Globus pallidus (tissue), 1 donor: ENCODE measurements around the gene HOXB3.
A peak's percentile ranks its signal among the peaks of the same experiment; 100 is the strongest.

Source experiments
- DNase-seq: peaks from one replicate; pipeline ENCODE4 v3.0.0-alpha.2; 2015; ENCODE audit warnings: low spot score

Gene HOXB3

GRCh38 chr17:48586355-48587258 lies 3.4 kb downstream of the HOXB3 start:
- DNase-seq, result no peak

DNA sequence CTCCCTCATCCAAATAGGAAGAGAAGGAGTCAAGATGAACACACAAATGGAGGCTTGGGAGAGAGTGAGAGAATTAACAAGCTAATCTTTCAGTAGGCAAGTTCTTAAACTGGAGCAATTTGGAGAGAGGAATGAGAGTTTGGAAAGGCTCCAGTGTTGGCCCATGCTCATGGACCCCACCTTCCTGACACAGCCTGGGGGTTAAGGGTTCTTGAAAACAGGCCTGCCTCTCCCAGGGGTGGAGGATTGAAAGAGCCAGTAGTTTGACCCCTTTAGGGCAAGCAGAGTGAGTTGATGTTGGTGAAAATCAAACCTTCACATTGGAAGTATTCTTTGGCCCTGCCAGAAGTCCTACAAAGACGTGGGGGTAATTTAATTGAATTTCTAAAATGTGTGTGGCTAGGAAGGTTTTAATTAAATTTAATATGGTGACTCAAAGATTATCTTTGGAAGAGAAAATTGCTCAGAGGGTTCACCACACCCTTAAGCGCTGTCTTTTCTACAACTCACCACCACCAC lies 5.8 kb downstream of the HOXB3 start:
- no peak for DNase-seq

GRCh38 chr17:48583708-48584222 lies 6.3 kb downstream of the HOXB3 start:
- DNase-seq, result no peak

- no peak for DNase-seq
Observed at GRCh38 chr17:48582750-48583069, 7.3 kb downstream of the HOXB3 start.

DNA sequence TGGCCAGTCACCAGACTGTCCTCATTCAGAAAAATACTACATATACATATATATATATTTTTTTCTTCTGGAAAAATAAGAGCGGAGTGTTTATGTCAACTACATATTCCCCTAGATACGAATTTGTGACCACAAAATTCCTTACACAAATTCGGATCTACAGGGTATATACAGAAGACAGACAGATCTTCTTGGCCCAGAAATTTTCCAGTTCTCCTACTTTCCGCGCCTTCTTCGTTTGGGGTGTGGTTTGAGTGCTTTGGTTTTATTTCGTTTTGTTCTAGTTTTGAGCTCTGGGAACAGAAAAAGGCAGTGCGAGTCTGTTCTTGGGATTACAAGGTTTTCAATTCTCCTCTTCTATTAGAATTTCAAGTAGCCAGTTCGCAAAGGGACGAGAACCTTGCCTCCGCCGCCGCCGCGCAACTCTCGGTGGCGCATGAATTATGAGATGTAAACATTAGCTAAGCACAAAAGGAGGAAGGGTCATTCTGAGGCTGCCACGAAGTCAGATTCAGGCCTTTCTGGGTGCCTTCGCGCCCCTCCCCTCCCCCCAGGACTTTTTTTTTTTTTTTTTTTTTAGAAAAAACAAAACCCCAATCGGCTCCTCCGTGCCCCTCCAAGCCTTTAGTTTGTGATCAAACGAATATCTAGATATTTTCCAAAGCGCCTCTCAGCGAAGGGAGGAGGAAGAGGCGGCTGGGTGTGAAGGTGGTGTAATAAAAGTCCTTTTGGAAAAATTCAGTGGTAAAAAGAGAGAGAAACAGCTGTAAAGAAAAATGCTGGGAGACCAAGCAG lies 10.1 kb downstream of the HOXB3 start:
- no peak for DNase-seq

DNA sequence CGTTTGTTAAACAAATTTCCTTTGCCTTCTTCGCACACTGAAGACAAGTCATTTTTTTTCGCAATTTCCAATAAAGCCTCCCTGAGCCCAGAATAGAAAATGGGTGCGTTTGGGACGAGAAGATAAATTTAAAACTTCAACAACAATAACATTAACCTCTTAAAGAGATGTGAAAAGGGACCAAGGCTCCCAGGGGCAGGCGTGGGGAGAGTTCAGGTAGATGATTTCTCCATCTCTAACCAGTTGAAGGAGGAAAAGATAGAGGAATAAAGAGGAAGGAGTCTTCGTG lies 10.6 kb downstream of the HOXB3 start:
- no peak for DNase-seq

DNA sequence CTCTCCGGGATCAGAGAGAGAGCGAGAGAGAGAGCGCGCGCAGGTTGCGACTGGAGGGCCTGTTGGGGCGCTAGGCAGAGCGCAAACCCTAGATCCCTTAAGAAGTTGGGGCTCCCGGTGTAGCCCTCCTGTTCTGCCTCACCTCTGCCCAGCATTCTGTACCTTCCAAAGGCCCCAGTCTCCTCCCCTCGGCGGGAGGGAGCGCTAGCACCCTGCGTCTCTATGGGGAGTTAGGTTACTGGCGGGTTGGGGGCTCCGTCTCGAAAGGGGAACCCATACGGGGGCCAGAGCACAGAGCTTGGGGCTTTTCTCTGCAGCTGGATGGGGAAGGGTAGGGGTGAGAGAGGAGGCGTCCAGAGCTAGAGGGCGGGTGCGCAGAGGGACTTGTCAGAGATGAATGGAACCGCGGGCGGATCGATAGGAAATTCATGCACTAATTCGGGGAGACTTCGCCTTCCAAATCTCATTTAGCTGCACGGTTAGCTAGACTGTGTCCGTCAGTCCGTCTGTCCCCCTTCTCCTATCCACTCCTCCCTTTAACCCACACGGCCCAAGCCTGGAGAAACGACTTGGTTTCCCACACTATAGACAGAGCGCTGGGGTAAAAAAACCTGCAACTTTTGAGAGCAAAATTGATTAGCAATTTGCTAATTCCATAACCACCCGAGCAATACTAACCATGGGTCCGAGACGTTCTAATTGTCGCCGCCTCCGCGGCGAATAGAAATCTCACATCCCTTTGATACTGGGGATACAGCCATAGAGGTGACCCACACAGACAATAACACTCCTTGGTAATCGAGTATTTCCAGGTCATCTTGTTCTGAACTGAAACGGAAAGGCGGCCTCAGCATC lies 11.2 kb downstream of the HOXB3 start:
- DNase-seq, result no peak

- DNase-seq, result peak; percentile 22
Observed at GRCh38 chr17:48577946-48578615, 12.0 kb downstream of the HOXB3 start, which contains the start of gene HOXB4. HOXB4 (minus strand) TSS chr17:48578350; CDS start chr17:48578319, 31 bp downstream.

DNA sequence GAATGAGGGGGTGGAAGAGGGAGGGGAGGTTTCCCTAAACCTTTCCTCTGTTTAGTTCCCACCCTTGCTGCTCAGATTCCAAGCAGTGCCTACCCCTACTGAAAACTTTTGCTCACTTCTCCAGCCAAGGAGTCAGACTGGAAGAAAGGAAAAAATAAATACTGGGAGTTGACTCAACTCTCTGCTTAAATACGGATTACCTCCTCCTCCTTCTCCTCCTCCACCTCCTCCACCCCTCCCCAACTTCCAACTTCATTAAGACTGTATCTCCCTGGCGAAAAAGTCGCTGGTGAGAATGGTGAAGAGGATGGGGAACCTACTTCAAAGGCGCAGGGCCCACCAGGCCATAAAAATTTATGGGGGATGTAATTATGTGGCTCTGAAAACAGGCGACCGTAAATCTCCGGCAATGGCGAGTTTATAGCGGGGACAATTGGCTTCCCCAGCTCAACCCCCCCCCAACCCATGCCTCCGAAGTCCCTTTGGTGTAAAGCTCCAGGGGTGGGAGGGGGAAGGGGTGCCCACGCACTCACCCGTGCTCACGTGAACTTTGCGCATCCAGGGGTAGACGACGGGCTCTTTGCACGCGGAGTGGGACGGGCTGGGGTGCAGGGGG lies 12.6 kb downstream of the HOXB3 start:
- DNase-seq, result no peak

DNA sequence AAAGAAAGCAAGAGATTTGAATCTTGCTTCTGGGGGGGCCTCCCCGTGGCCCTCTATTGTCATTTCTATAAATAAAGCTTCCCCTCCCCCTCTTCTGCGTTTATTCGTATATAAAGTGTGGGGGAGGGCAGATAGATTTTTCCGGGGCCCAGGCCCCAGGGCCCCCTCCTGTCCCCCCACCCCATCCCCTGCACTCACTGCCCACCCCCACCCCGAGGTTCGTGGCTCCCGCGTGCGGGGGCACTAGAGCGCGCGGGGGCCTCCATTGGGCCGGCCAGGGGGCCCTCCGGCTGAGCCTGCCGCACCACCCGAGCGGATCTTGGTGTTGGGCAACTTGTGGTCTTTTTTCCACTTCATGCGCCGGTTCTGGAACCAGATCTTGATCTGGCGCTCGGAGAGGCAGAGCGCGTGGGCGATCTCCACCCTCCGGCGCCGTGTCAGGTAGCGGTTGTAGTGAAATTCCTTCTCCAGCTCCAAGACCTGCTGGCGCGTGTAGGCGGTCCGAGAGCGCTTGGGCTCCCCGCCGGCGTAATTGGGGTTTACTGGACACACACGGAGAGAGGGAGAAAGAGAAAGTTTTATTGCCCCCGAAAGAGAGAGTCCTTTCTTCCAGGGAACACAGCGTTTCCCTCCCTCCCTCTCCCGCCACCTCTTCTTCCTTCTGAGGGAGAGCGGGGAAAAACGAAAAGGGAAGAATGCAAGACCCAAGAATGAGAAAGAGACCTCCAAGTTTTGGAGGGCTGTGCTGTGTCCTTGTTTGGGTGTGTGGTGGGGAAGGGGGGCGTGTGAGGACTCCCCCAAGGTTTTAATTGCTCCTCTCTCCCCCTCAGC lies 13.3 kb downstream of the HOXB3 start:
- DNase-seq, result no peak

DNA sequence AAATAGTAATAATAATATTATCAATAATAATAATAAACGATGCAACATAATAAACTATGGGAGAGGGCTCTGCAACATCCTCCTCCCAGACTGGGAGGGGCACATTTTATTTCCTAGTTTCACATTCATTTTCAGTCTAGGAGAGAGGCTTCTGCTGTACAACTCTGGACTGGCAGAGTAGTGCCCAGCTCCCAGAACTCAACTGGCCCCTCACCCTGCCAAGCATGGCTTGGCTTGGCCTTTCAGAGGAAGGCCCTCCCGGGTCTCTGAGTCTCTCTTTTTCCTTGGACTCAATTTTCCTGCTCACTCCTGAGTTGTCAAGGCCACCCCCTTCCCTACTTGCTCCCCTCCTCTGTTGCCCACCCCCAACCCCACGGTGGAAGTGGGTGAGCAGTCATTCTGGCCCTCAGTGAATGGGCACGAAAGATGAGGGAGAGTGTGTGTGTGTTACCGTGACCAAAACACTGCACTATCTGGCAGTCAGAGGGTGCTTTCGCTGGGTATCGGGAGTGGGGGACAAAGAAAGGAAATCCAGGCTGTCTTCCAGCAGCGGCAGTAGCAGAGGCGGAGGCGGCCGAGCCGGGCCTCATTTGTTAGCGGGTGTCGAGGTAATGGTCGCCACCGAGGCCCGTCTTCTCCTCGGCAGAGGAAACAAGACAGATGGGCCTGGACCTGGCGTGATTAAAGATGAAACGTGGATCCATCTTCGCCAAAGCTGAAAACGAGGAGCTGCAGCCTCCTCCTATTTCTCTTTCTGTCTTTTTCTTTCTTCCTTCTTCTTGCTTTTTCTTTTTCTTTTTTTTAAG lies 14.2 kb downstream of the HOXB3 start:
- DNase-seq, result no peak

DNA sequence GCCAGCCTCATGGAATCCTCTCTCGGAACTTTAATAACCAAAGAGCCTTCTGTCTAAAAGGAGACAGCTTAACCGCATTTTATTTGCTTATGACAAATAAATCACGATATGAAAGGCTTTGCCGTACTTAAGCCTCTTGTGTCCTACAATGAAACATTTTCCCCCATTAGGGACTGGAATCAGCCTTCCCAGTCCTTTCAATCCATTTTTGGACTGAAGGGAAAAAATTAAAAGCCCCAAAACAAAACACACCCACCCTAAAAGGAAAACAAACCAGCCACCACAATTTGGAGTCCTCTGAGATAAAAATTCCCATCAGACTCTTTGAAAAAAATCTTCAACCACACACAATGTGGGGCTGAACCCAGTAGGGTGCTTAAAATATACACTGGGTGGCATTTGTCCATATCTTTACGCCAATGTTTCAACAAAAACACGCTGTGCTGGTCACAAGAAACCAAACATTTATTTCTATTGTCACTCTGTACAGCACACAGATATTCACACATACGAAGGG lies 14.9 kb downstream of the HOXB3 start:
- DNase-seq, result no peak

DNA sequence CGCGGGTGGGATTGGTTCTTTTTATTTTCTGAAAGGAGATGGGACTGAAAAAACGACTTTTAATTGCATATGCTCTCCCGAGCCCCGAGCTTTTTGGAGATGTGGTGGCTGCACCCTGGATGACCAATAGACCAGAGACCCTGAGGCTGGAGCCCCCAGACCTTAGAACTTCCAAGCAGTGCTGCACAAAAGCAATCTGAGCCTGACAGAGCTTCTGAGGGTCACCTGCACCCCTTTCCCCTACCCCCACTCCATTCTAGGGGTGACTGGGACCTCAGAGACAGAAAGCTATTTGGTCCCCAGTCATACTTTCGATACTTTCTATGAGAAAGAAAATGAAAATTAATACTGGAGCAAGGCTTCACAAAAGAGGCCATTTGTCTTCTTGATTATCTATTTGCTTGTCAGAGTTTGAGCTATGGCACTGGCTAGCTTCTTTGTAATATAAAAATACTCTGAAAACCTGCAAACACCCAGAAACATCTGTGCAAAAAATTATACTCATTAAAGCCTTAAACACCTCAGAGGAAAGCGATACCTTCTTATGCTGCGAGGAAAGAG lies 15.5 kb downstream of the HOXB3 start:
- no peak for DNase-seq

GRCh38 chr17:48571826-48572417 lies 18.1 kb downstream of the HOXB3 start:
- no peak for DNase-seq

- DNase-seq, result no peak
Observed at GRCh38 chr17:48571024-48571818, 18.8 kb downstream of the HOXB3 start.

DNA sequence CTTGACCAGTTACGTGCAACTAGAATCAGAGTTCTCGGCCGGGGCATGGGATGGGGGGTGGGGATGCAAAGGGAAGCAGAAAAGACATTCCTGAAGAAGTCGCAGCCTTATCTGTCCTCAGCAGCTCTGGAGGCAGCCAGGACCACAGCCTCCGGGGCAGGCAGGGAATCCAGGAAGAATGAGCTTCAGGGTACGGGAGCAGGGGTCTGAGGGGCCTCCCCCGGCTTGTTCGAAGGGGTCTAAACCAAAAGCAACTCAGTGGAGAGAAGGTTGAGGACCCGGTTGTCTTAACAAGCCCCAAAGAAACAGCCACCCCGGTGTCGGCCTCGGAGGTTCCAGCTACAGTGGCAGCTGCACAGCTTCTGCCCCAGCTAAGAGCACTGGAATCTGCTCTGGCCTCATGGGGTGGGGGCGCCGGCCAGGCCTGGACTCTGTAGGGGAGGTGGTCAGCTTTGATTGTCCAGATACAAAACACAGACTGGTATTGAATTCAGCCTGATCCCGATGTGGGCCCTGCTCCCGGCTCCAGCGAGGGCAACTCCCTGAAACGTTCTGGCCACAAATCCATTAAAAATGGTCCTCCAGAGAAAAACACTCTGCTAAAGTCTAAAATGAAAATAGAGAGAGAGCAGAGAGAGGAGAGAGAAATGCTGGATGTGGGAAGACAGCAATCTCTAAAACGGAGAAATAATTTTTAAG lies 19.6 kb downstream of the HOXB3 start:
- DNase-seq, result no peak
